Measurements from ENCODE around the gene PRSS27.

PRSS27 gene

GRCh38 chr16:2761472-2761871 is 41.4 kb upstream of the PRSS27 start:
- no peak for DNase-seq (ENCODE audit: low spot score)
- no peak overlapping the region for H3K27ac ChIP-seq
- H3K4me3 ChIP-seq, result no peak overlapping the region
- no peak for TF ChIP-seq CTCF (IDR thresholded peaks at IDR 0.05)

- Histone ChIP-seq H3K4me3 (no peak overlapping the region), H3K27ac (no peak overlapping the region)
- no peak for DNase-seq (ENCODE audit: low spot score)
- no peak for TF ChIP-seq CTCF (IDR thresholded peaks at IDR 0.05)
Measured at GRCh38 chr16:2757344-2757743, 37.3 kb upstream of the PRSS27 start.

GRCh38 chr16:2756288-2757015 is 36.4 kb upstream of the PRSS27 start:
- no peak for TF ChIP-seq CTCF (IDR thresholded peaks at IDR 0.05)
- no peak for DNase-seq (ENCODE audit: low spot score)
- Histone ChIP-seq H3K27ac (no peak overlapping the region), H3K4me3 (peak overlapping the region; percentile 20)

GRCh38 chr16:2755158-2755557 is 35.1 kb upstream of the PRSS27 start:
- TF ChIP-seq CTCF (IDR thresholded peaks at IDR 0.05), result no peak
- peak overlapping the region; percentile 87 for H3K4me3 ChIP-seq
- no peak overlapping the region for H3K27ac ChIP-seq
- no peak for DNase-seq (ENCODE audit: low spot score)

- TF ChIP-seq CTCF (IDR thresholded peaks at IDR 0.05), result no peak
- H3K4me3 ChIP-seq, result peak overlapping the region; percentile 87
- peak overlapping the region; percentile 99 for H3K27ac ChIP-seq
- DNase-seq (ENCODE audit: low spot score), result no peak
Measured at GRCh38 chr16:2753733-2754020, 33.7 kb upstream of the PRSS27 start.

- Histone ChIP-seq H3K27ac (peak overlapping the region; percentile 99), H3K4me3 (peak overlapping the region; percentile 87)
- peak; percentile 91 for DNase-seq (ENCODE audit: low spot score)
- no peak for TF ChIP-seq CTCF (IDR thresholded peaks at IDR 0.05)
Measured at GRCh38 chr16:2752850-2753732, 33.1 kb upstream of the PRSS27 start.

Data from coronary artery (tissue), 2 donors.